Left hindlimb (tissue), 1 donor: ENCODE measurements around the gene AQP12B.
"Not testable (repeated sequence)": the region's sequence is repeated elsewhere in the genome, so short reads cannot be mapped to it uniquely, and the experiment has no call there.

Source experiments
- DNase-seq: peaks from one replicate; pipeline ENCODE4 v3.0.0-alpha.2; 2018

Gene AQP12B

DNA sequence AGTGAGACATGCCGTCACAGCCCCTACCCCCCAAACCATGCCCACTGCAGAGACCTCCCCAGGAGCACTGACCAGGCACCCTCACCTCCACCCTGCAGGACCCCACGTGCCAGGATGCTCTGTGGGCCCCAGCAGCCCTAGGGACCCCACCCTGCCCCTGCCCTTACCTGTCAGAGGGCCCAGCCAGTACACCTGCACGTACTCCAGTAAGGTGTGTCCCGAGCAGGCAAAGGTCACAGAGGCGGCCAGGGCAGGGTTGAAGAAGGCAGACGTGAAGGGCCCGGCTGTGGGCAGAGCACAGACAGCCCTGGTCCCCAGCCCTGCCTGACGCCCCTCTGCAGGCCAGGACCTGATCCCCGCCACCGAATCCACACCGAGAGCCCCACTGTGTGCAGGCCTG is 2.5 kb downstream of the AQP12B start:
- DNase-seq = not testable (repeated sequence)

- DNase-seq = not testable (repeated sequence)
Observed at GRCh38 chr2:240678909-240679308, 3.8 kb downstream of the AQP12B start.

GRCh38 chr2:240678043-240678442 is 4.6 kb downstream of the AQP12B start:
- not testable (repeated sequence) for DNase-seq

GRCh38 chr2:240675345-240675744 is 7.3 kb downstream of the AQP12B start:
- DNase-seq = not testable (repeated sequence)

GRCh38 chr2:240674461-240675184 is 8.1 kb downstream of the AQP12B start:
- DNase-seq = not testable (repeated sequence)

DNA sequence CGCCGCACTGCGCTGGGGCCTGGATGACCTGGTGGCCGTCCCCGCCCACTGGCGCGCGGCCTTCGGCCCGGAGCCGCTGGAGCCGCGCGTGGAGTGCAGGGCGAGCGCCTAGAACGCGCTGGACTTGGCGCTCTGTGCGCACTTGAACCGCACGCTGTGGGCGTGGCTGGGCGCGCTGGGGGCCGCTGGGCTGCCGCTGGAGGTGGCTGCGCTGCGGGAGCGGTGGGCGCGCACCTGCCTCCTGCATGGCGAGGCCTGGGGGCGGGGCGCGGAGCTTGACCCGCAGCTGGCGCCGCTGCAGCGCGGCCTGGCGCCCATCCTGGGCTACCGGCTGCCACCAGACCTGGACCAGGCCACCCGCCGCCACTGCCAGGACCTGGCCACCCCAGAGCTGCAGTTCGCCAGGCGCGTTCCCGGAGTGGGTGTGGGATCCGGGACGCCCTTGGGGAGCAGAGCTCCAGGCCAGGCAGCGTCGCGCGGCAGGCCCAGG is 9.9 kb downstream of the AQP12B start:
- no peak for DNase-seq

- DNase-seq = no peak
Observed at GRCh38 chr2:240672076-240672700, 10.5 kb downstream of the AQP12B start.

- DNase-seq = no peak
Observed at GRCh38 chr2:240670950-240671349, 11.7 kb downstream of the AQP12B start.

- no peak for DNase-seq
Observed at GRCh38 chr2:240670402-240670801, 12.3 kb downstream of the AQP12B start.

DNA sequence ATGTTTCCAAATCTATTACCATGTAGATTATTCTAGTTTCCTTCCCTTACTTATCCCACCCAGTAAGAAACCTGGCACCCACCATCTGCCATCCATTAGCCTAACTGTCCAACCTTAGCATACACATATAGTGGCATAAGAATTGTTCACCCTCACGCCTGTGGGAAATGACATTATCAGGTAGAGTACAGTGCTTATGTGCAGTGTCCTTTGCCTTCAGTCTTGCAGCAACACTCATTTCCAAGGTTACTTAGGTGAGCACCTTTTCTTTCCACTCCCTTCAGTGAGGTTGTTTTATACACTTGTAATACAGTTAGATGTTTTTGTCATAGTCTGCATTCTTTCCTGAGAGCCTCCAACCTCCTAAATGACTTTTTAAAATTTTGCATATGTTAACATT is 18.1 kb downstream of the AQP12B start:
- DNase-seq = no peak

DNA sequence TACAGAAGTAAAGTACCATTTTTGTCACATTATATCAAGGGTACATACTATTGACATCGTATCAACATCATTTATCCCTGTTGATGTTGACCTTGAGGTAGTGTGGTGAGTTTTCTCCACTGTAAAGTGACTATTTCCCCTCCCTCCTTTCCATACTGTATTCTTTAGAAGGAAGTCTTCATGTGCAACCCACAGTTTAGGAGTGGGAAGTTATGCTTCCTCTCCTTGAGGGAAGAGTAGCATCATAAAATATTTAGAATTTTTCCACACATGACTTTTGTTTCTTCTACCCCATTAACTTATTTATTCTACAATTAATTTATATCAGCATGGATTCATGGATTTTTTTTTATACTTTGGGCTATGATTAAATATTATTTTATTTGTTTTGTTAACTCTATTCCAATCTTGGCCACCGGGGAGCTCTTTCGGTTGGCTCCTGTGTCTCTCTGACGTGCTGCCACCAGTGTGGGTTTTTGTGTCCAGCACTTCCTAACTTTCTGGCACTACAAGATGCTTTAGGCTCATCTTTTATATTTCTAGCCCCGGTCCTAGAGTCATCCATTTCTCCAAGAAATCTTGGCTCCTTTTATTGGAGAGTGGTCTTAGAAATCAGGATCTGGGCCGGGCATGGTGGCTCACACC is 19.0 kb downstream of the AQP12B start:
- DNase-seq = no peak

DNA sequence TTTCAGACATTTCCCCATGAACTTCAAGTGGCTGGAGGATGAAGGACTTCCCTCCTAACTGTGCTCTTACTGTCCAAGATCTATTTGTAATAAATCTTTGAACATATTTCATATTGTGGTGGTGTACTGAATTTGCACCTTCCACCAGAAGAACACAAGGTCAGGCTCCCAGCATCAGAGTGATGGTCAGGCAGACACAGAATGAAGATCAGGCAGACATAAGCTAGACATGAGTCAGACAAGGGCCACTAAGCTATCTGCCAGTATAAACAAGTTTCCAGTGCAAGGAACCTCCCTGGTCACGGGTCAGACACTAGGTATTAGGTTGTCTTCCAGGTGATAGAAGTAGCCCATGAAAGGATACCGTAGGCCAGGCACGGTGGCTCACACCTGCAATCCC is 20.0 kb downstream of the AQP12B start:
- DNase-seq = no peak

- not testable (repeated sequence) for DNase-seq
Observed at GRCh38 chr2:240659883-240660282, 22.8 kb downstream of the AQP12B start.

DNA sequence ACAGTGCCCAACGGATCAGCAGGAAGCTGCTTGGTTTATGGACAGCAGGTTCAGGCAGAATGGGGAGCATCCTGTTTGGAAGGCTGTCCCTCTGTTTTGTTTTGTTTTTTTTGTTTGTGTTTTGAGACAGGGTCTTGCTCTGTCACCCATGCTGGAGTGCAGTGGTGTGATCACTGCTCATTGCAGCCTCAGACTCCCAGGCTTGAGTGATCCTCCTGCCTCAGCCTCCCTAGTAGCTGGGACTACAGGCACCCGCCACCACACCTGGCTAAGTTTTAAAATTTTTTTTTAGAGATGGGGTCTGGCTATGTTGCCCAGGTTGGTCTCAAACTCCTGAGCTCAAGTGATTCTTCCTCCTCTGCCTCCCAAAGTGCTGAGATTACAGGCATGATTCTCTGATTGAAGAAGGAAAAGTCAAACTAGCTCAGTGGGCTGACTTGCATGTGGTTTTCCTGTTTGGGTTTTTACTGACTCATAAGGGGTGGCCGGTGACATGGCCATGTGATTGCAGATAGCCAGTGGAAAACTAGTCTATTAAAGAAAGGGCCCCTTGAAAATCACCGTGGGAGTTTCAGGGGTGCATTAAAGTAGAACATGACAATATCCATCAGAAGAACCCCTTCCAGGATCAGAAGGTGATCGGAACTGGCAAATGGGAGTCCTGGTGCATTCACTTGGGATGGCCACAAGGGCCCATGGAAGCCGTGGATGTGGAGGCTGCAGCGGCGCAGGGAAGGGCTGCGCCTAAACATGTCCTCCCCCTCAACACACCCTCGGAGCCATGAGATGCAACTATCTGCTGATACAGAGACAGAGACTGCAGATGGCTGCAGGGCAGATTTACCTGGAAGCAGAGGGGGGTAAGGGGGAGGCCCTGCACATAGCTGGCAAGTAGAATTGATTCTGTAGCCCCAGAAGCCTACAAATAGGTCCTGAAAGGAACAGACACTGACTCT is 26.5 kb downstream of the AQP12B start:
- no peak for DNase-seq

DNA sequence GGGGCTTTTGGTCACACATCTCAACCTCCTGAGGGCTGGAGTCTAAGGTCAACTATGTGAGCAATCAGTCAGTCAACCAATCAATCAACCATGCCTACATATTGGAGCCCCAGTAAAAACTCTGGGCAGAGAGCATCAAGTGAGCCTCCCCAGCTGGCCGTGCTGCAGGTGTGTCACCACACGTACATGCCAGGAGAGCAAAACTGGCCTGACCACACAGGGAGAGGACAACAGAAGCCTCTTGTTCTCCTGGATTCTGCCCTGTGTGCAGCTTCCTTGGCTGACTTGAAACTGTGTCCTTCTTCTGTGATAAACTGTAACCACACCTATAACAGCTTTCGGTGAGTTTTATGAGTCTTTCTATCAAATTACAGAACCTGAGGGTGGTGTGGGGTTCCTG is 31.5 kb downstream of the AQP12B start:
- DNase-seq = no peak

GRCh38 chr2:240650254-240650965 is 32.3 kb downstream of the AQP12B start:
- no peak for DNase-seq

- no peak for DNase-seq
Observed at GRCh38 chr2:240649331-240649730, 33.4 kb downstream of the AQP12B start.

DNA sequence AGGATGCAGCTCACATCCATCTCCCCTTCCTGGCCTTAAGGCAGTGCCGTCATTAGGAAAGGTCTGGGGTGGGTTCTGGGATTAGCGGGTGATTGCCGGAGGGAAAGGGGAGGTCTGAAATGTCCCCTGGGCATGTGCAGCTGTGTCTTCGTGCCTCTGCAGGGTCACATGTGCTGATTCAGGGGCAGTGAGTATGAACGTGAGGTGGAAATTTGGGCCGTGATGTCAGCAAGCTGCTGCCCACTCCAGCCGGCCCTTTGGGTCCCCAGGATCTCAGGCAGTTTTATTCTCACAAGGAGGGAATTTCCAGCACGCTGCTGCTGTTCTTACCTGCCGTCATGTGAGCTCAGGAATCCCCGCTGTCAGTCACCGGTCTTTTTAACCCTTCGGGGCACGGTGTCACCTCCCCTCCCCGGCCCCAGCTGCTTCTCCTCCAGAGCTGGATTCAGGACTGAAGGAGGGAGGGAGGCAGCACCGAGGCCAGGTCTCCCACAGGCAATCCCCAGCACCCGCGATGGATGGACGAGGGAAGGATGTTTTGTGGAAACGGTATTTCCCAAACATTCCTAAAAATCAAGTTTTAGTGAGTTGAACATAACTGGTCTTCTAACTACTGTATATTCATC is 33.9 kb downstream of the AQP12B start:
- peak; percentile 26 for DNase-seq

- no peak for DNase-seq
Observed at GRCh38 chr2:240648155-240648649, 34.5 kb downstream of the AQP12B start.

DNA sequence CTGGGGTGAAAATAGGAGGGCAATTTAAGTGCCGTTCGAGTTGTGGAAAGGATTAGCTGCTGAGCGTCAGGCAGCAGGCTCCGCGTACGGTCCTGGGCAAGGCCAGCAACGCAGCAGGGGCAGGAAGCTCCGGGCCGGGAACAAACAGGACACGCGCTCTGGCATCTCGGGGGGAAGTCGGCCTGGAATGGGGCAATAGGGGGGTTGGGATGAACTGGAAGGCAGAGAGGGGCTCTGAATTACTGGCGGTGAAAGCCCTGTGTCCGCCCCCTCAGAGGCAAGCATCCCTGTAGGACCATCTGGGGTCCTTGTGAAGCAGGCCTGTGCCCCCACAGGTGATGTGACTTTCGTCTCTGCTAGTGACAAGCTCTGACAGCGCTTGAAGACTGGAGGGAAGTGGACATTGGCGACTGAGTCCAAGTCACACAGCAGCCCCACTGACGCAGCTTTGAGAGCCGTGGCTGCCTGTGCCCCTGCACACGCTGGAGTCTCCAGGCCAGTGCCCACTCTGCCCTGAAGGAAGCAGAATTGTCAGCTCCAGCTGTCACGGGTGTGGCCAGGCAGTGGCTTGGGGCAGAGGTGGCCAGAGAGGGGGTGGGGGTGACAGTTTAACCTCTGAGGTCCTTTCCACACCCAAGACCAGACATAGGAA is 35.1 kb downstream of the AQP12B start:
- DNase-seq = no peak
